B cell (primary cell): ENCODE data around the gene FAF1. TPM values are rescaled to one million over a fixed set of nuclear protein-coding genes. Genes with fewer than 3 reads are reported as not detected.

Experiments
- ATAC-seq: fragments of 200-7000 bp; cut with Tn5 transposase; one replicate; pipeline ENCODE4 v1.10.0; 2021; ENCODE audit warnings: low read depth, mild to moderate bottlenecking, moderate number of reproducible peaks, moderate library complexity
- CTCF ChIA-PET: fragments of 350-600 bp; sonication (Branson Sonifier 250); formaldehyde crosslinking; loops from one replicate; lab custom pipeline; 2021; ENCODE audit warnings: antibody characterized with exemption, inconsistent platforms; lab: Charles Lee
- POLR2A ChIA-PET: fragments of 350-600 bp; sonication (Branson Sonifier 250); formaldehyde crosslinking; loops from one replicate; lab custom pipeline; 2021; ENCODE audit warnings: antibody characterized with exemption; lab: Charles Lee
- DNase-seq: peaks from one replicate; pipeline ENCODE4 v3.0.0; 2013
- H2AFZ ChIP-seq: 2 replicates; pipeline ENCODE4 v1.6.1; 2012; ENCODE audit warnings: mild to moderate bottlenecking, low read depth, low read length; ENCODE audit not compliant: insufficient read depth, poor library complexity, severe bottlenecking
- H3K27ac ChIP-seq, 2 donors: 1 replicate in 1 of 2; 2 replicates in 1 of 2; pipeline ENCODE4 v1.5.1; 2012 to 2013; ENCODE audit warnings: low read length in 2 of 2, mild to moderate bottlenecking in 2 of 2, moderate library complexity in 1 of 2
- H3K27me3 ChIP-seq, 4 experiments: fragments of 200-600 bp in 1 of 4; sonication (generic) in 1 of 4; replicated peaks in 1 of 4; 1 replicate in 2 of 4; 2 replicates in 2 of 4; pipeline versions ENCODE4 v1.6.1 to v1.7.0; 2013 to 2016; ENCODE audit warnings: low read length in 3 of 4, mild to moderate bottlenecking in 2 of 4, mixed read lengths in 1 of 4, moderate library complexity in 1 of 4; ENCODE audit not compliant: insufficient read depth in 4 of 4, control insufficient read depth in 3 of 4; ENCODE audit errors: control extremely low read depth in 1 of 4
- H3K36me3 ChIP-seq, 2 experiments: replicated peaks in 1 of 2; 1 replicate in 1 of 2; 2 replicates in 1 of 2; pipeline versions ENCODE4 v1.6.1 to v1.7.1; 2013; ENCODE audit warnings: low read length in 1 of 2; ENCODE audit not compliant: insufficient read depth in 2 of 2, control insufficient read depth in 1 of 2; ENCODE audit errors: control extremely low read depth in 1 of 2, extremely low read depth in 1 of 2
- H3K4me1 ChIP-seq, 2 donors: fragments of 200-600 bp in 1 of 2; sonication (generic) in 1 of 2; 1 replicate in 1 of 2; 2 replicates in 1 of 2; pipeline versions ENCODE4 v1.5.1 to v1.6.1; 2013 to 2017; ENCODE audit warnings: low read length in 2 of 2; ENCODE audit not compliant: control insufficient read depth in 2 of 2, insufficient read depth in 2 of 2
- H3K4me2 ChIP-seq: replicated peaks from 2 replicates; pipeline ENCODE3; 2012; ENCODE audit warnings: mild to moderate bottlenecking, low read depth, low read length; ENCODE audit not compliant: poor library complexity, severe bottlenecking
- H3K4me3 ChIP-seq, 5 experiments: fragments of 200-600 bp in 1 of 5; sonication (generic) in 1 of 5; 1 replicate in 3 of 5; 2 replicates in 2 of 5; pipeline versions ENCODE4 v1.5.1 to v1.7.0; 2011 to 2016; ENCODE audit warnings: low read length in 4 of 5, mild to moderate bottlenecking in 4 of 5, low read depth in 2 of 5, control low read depth in 1 of 5, moderate library complexity in 1 of 5; ENCODE audit not compliant: insufficient read depth in 1 of 5; ENCODE audit errors: control extremely low read depth in 1 of 5, extremely low read depth in 1 of 5
- H3K79me2 ChIP-seq: fragments of 200-600 bp; sonication (generic); one replicate; pipeline ENCODE4 v1.6.0; 2016; ENCODE audit warnings: low read length; ENCODE audit not compliant: control insufficient read depth, insufficient read depth
- H3K9ac ChIP-seq: fragments of 200-600 bp; sonication (generic); 2 replicates; pipeline ENCODE4 v1.6.1; 2017; ENCODE audit warnings: mild to moderate bottlenecking, low read length, moderate library complexity
- H3K9me3 ChIP-seq, 3 donors: one replicate each; pipeline versions ENCODE4 v1.6.1 to v1.7.1; 2013; ENCODE audit warnings: low read length in 2 of 3; ENCODE audit not compliant: control insufficient read depth in 2 of 3, insufficient read depth in 1 of 3; ENCODE audit errors: control extremely low read depth in 1 of 3
- H4K20me1 ChIP-seq: 2 replicates; pipeline ENCODE4 v1.6.0; 2012; ENCODE audit warnings: mild to moderate bottlenecking, low read length; ENCODE audit not compliant: insufficient read depth, control insufficient read depth, poor library complexity, severe bottlenecking
- H3K27ac Mint-ChIP-seq: one replicate; pipeline ENCODE4 v1.8.0; 2021; ENCODE audit warnings: mixed read lengths
- H3K27me3 Mint-ChIP-seq: one replicate; pipeline ENCODE4 v1.8.0; 2021; ENCODE audit warnings: mixed read lengths
- H3K4me1 Mint-ChIP-seq: one replicate; pipeline ENCODE4 v1.8.0; 2021; ENCODE audit warnings: mixed read lengths
- H3K4me3 Mint-ChIP-seq: one replicate; pipeline ENCODE4 v1.8.0; 2021; ENCODE audit warnings: mixed read lengths
- H3K9me3 Mint-ChIP-seq: one replicate; pipeline ENCODE4 v1.8.0; 2022; ENCODE audit warnings: mixed read lengths; ENCODE audit not compliant: insufficient read depth
- CTCF ChIP-seq: fragments of 200-600 bp; IDR thresholded peaks from one replicate; pipeline ENCODE4 v1.8.0; 2022; ENCODE audit warnings: antibody characterized with exemption, mild to moderate bottlenecking
- EZH2 ChIP-seq: IDR thresholded peaks from 2 replicates; pipeline ENCODE4 v1.6.1; 2012; ENCODE audit warnings: borderline replicate concordance, low read depth, mild to moderate bottlenecking, moderate library complexity, low read length; ENCODE audit not compliant: insufficient read depth, poor library complexity, severe bottlenecking
- WGBS: methylation state at CpG from one replicate; pipeline ENCODE4 v1.1.5; 2013; ENCODE audit warnings: missing lambda C conversion rate; ENCODE audit not compliant: insufficient coverage; 5-methylcytosine and 5-hydroxymethylcytosine counted together
- intact Hi-C: fragments of 100-400 bp; cut with micrococcal nuclease; formaldehyde crosslinking; loops from one replicate; pipeline ENCODE4 v1.10.0; 2022
- polyA plus RNA-seq: library from polyadenylated mRNA; depleted of rRNA; stranded (reverse); fragments of >200 nt; gene quantifications from 2 replicates; pipeline ENCODE4 v1.2.3, GENCODE V29; 2012
- total RNA-seq, 2 donors: library from RNA; stranded (reverse); fragments of 120-200 nt in 1 of 2; gene quantifications; 1 replicate in 1 of 2; 2 replicates in 1 of 2; pipeline versions ENCODE4 v1.2.3 to v1.2.4, GENCODE V29; 2013 to 2022

The FAF1 gene
- total and polyA plus RNA-seq, 2 donors (not counting 1 experiment from before 2014, with no cell fraction given): 10.1 to 58.4 TPM

- Histone ChIP-seq H3K9me3 (no peaks in the 10 kb centered on the region), H3K27me3 (no peaks in the 10 kb centered on the region), H3K4me3 (no peak overlapping the region), H2AFZ (no peak overlapping the region), H3K4me2 (no peak overlapping the region), H3K27ac (no peak overlapping the region), H3K36me3 (peaks cover 0 to 3% of the 10 kb centered on the region in 2 experiments), H4K20me1 (no peaks in the 10 kb centered on the region), H3K79me2 (no peaks in the 10 kb centered on the region), H3K9ac (no peak overlapping the region), H3K4me1 (no peaks in the 10 kb centered on the region)
- H3K4me3 Mint-ChIP-seq: no peak overlapping the region
- no peaks in the 10 kb centered on the region for H3K9me3 Mint-ChIP-seq
- H3K27ac Mint-ChIP-seq: no peak overlapping the region
- WGBS: no CpG with 5 or more reads among the region's 3 CpGs
- ATAC-seq (no peak), DNase-seq (no peak)
- no peak for TF ChIP-seq EZH2
- no peak for TF ChIP-seq CTCF
- H3K4me1 Mint-ChIP-seq: no peaks in the 10 kb centered on the region
- intact Hi-C loops: no loop called here
- POLR2A ChIA-PET: no interaction called here
- CTCF ChIA-PET: no interaction called here
- no peaks in the 10 kb centered on the region for H3K27me3 Mint-ChIP-seq
Observed at GRCh38 chr1:50656931-50657330, 303.1 kb downstream of the FAF1 start.

- no peak overlapping the region for H2AFZ ChIP-seq
- Mint-ChIP-seq H3K4me3 (no peak overlapping the region), H3K9me3 (no peaks in the 10 kb centered on the region), H3K4me1 (no peaks in the 10 kb centered on the region), H3K27me3 (no peaks in the 10 kb centered on the region), H3K27ac (no peak overlapping the region)
- no peak overlapping the region for H3K27ac ChIP-seq
- H3K4me2 ChIP-seq: no peak overlapping the region
- no peak for DNase-seq
- H3K36me3 ChIP-seq: peaks cover 0 to 3% of the 10 kb centered on the region in 2 experiments
- H3K79me2 ChIP-seq: no peaks in the 10 kb centered on the region
- H4K20me1 ChIP-seq: no peaks in the 10 kb centered on the region
- no peak overlapping the region for H3K9ac ChIP-seq
- CTCF ChIA-PET: no interaction called here
- H3K4me3 ChIP-seq: no peak overlapping the region
- no peaks in the 10 kb centered on the region for H3K27me3 ChIP-seq
- 100% methylated on average over 1 of the region's 3 CpGs for WGBS
- POLR2A ChIA-PET: no interaction called here
- TF ChIP-seq CTCF (no peak), EZH2 (no peak)
- H3K4me1 ChIP-seq: no peaks in the 10 kb centered on the region
- ATAC-seq: no peak
- intact Hi-C loops: no loop called here
- no peaks in the 10 kb centered on the region for H3K9me3 ChIP-seq
Observed at GRCh38 chr1:50651476-50652263, 308.4 kb downstream of the FAF1 start.
